Germinal center (tissue), 1 donor: ENCODE measurements around the gene HSPB2.

Experiments
- DNase-seq: peaks from one replicate; pipeline ENCODE4 v3.0.0; 2012; ENCODE audit warnings: mixed read lengths, low spot score

The HSPB2 gene

GRCh38 chr11:111939836-111940604 is 27.5 kb downstream of the HSPB2 start:
- no peak for DNase-seq

- no peak for DNase-seq
These were observed 29.4 kb downstream of the HSPB2 start for GRCh38 chr11:111941963-111942362.

GRCh38 chr11:111942829-111943228 is 30.3 kb downstream of the HSPB2 start:
- no peak for DNase-seq

- no peak for DNase-seq
These were observed 31.6 kb downstream of the HSPB2 start for GRCh38 chr11:111944139-111944538.

- no peak for DNase-seq
These were observed 32.1 kb downstream of the HSPB2 start for GRCh38 chr11:111944651-111945051.

- no peak for DNase-seq
These were observed 32.7 kb downstream of the HSPB2 start for GRCh38 chr11:111945198-111945597.

- DNase-seq: no peak
These were observed 34.0 kb downstream of the HSPB2 start for GRCh38 chr11:111946499-111946898.

GRCh38 chr11:111947143-111947542 is 34.6 kb downstream of the HSPB2 start:
- DNase-seq: no peak

- DNase-seq: no peak
These were observed 37.2 kb downstream of the HSPB2 start for GRCh38 chr11:111949519-111950426.

- no peak for DNase-seq
These were observed 39.0 kb downstream of the HSPB2 start for GRCh38 chr11:111951565-111951964.

- DNase-seq: no peak
These were observed 41.6 kb downstream of the HSPB2 start for GRCh38 chr11:111954154-111954553.

GRCh38 chr11:111957663-111958444 is 45.3 kb downstream of the HSPB2 start:
- DNase-seq: no peak

GRCh38 chr11:111960916-111961315 is 48.4 kb downstream of the HSPB2 start:
- DNase-seq: no peak

GRCh38 chr11:111961389-111962300 is 49.1 kb downstream of the HSPB2 start:
- DNase-seq: no peak
